Loucy (cell line): ENCODE results near the gene COL20A1.

Experiments
- CTCF ChIP-seq: fragments of 200-600 bp; sonication (generic); conservative IDR thresholded peaks from 2 replicates; pipeline ENCODE4 v1.5.1; 2014; ENCODE audit warnings: mild to moderate bottlenecking, antibody characterized with exemption, low read length
- EZH2phosphoT487 ChIP-seq: fragments of 200-600 bp; IDR thresholded peaks from 2 replicates; pipeline ENCODE4 v1.6.1; 2018; ENCODE audit warnings: antibody characterized with exemption, mild to moderate bottlenecking, moderate library complexity, borderline replicate concordance

GRCh38 chr20:63297796-63298572, 5.0 kb downstream of the COL20A1 start:
- TF ChIP-seq CTCF: no peak
- TF ChIP-seq EZH2phosphoT487: no peak
